ENCODE measurements around the gene FGG. TPM values are rescaled to one million over a fixed set of nuclear protein-coding genes. Genes with fewer than 3 reads are reported as not detected.

The FGG gene
- total RNA-seq, 1 experiment from 2014 or later: not detected

- Histone ChIP-seq H4K5ac (ENCODE audit: insufficient read length, low read depth, low read length) (no peak overlapping the region), H3K79me2 (ENCODE audit: insufficient read depth, low read length) (no peaks in the 10 kb centered on the region), H2AK5ac (ENCODE audit: insufficient read length, low read length) (no peak overlapping the region), H2BK20ac (ENCODE audit: low read depth, low read length, poor library complexity, severe bottlenecking) (no peak overlapping the region), H2BK120ac (ENCODE audit: low read depth, low read length, poor library complexity, severe bottlenecking) (no peak overlapping the region), H3K4me2 (ENCODE audit: insufficient read depth, insufficient read length, low read length) (no peak overlapping the region), H3K23me2 (ENCODE audit: insufficient read length, low read depth, low read length, poor library complexity, severe bottlenecking) (no peaks in the 10 kb centered on the region), H3K4me1 (ENCODE audit: insufficient read depth, low read length) (no peaks in the 10 kb centered on the region), H3K4ac (ENCODE audit: low read depth, low read length) (no peak overlapping the region), H2BK15ac (ENCODE audit: low read depth, low read length) (no peak overlapping the region), H2BK12ac (ENCODE audit: insufficient read length, low read depth, low read length) (no peak overlapping the region), H3K9ac (ENCODE audit: extremely low read depth, insufficient read length, low read length) (no peak overlapping the region), H3K23ac (ENCODE audit: insufficient read length, low read depth, low read length) (no peak overlapping the region), H4K8ac (replicated peaks; ENCODE audit: insufficient read length, low read depth, low read length) (no peak overlapping the region), H3K79me1 (ENCODE audit: insufficient read depth, low read depth, low read length, poor library complexity, severe bottlenecking) (no peaks in the 10 kb centered on the region), H3T11ph (ENCODE audit: low read length) (no peak overlapping the region), H4K91ac (ENCODE audit: insufficient read length, low read depth, low read length) (no peak overlapping the region), H3K27ac (ENCODE audit: insufficient read length, low read depth, low read length) (no peak overlapping the region), H2AFZ (ENCODE audit: low read length) (no peak overlapping the region), H4K20me1 (ENCODE audit: control insufficient read depth, insufficient read depth, insufficient read length) (no peaks in the 10 kb centered on the region), H3K9me3 (ENCODE audit: control insufficient read depth, low read depth, low read length) (no peaks in the 10 kb centered on the region), H2BK5ac (ENCODE audit: insufficient read length, low read length) (no peak overlapping the region), H3K14ac (ENCODE audit: insufficient read depth, low read length) (no peak overlapping the region), H3K56ac (ENCODE audit: insufficient read length, low read depth, low read length) (no peak overlapping the region), H3K27me3 (ENCODE audit: insufficient read depth, low read length) (no peaks in the 10 kb centered on the region), H3K18ac (ENCODE audit: insufficient read length, low read depth, low read length) (no peak overlapping the region)
- Mint-ChIP-seq H3K36me3 (ENCODE audit: insufficient read depth in 1 of 3, low read depth in 3 of 3) (no peaks in the 10 kb centered on the region), H3K4me1 (peaks cover 8 to 11% of the 10 kb centered on the region in 2 experiments), H3K4me3 (no peak overlapping the region), H3K27me3 (ENCODE audit: low read depth) (no peaks in the 10 kb centered on the region), H3K9me3 (no peaks in the 10 kb centered on the region), H3K27ac (no peak overlapping the region)
- no peak for TF ChIP-seq CTCF (conservative IDR thresholded peaks at IDR 0.05)
- DNase-seq: no peak
- WGBS (ENCODE audit: extremely low coverage, insufficient read length, low lambda C conversion rate): no CpG with 5 or more reads among the region's 2 CpGs
Observed at GRCh38 chr4:154593868-154594267, 18.6 kb downstream of the FGG start.

Data from H9 (cell line).